K562 (cell line): ENCODE results near the gene FARSA. TPM values are rescaled to one million over a fixed set of nuclear protein-coding genes. Genes with fewer than 3 reads are reported as not detected.

Source experiments
- ATAC-seq: fragments of 200-7000 bp; cut with Tn5 transposase; 3 replicates; pipeline ENCODE4 v1.9.1; 2020; ENCODE audit warnings: moderate library complexity
- BruUV-seq: library from RNA; stranded (reverse); fragments of 400-500 nt; replicated peaks from 2 replicates; lab custom pipeline; 2021; lab: Mats Ljungman, UMichigan
- CTCF ChIA-PET: fragments of 300-600 bp; formaldehyde crosslinking; extraction: SDS; loops from one replicate; lab custom pipeline; 2021; ENCODE audit warnings: low intra/inter-chr PET ratio; lab: Yijun Ruan, JAX
- POLR2A ChIA-PET: fragments of 300-600, 350-650 bp; sonication (Branson Sonifier 250); formaldehyde crosslinking; extraction: SDS; loops from one replicate; lab custom pipeline; 2021; ENCODE audit warnings: antibody characterized with exemption, inconsistent platforms; lab: Yijun Ruan, JAX
- DNase-seq, 4 experiments: peaks; one replicate each; pipeline versions ENCODE4 v3.0.0 to v3.0.0-alpha.2; 2011 to 2018; ENCODE audit warnings: low spot score in 3 of 4, mixed read lengths in 3 of 4; ENCODE audit errors: extremely low read depth in 1 of 4
- FAIRE-seq: peaks from 2 replicates; lab custom pipeline; 2011; peaks lifted over from hg19 to GRCh38; lab: Jason Lieb, UNC
- H2AFZ ChIP-seq: 2 replicates; pipeline ENCODE4 v1.6.0; 2011; ENCODE audit warnings: low read depth, low read length, control low read depth, inconsistent platforms
- H3K27ac ChIP-seq: fragments of 200-600 bp; 3 replicates; pipeline ENCODE4 v1.8.0; 2011; ENCODE audit warnings: low read depth, mild to moderate bottlenecking, control low read depth, inconsistent platforms, low read length, moderate library complexity, mixed read lengths; ENCODE audit errors: extremely low read depth
- H3K27me3 ChIP-seq, 2 experiments: fragments of 300-600 bp in 1 of 2; 2 replicates in 1 of 2; 3 replicates in 1 of 2; pipeline versions ENCODE4 v1.6.0 to v1.8.0; 2011; ENCODE audit warnings: inconsistent platforms in 2 of 2, low read length in 2 of 2, mild to moderate bottlenecking in 1 of 2, mixed read lengths in 1 of 2, moderate library complexity in 1 of 2; ENCODE audit not compliant: control insufficient read depth in 2 of 2, insufficient read depth in 2 of 2
- H3K36me3 ChIP-seq: fragments of 300-600 bp; 3 replicates; pipeline ENCODE4 v1.8.0; 2011; ENCODE audit warnings: mild to moderate bottlenecking, low read length, inconsistent platforms; ENCODE audit not compliant: control insufficient read depth, insufficient read depth
- H3K4me1 ChIP-seq, 2 experiments: fragments of 200-600 bp in 1 of 2; replicated peaks in 1 of 2; 2 replicates in 1 of 2; 3 replicates in 1 of 2; pipeline versions ENCODE4 v1.5.1 to v1.8.0; 2011; ENCODE audit warnings: inconsistent platforms in 2 of 2, low read length in 2 of 2, mild to moderate bottlenecking in 1 of 2, mixed read lengths in 1 of 2, moderate library complexity in 1 of 2; ENCODE audit not compliant: control insufficient read depth in 2 of 2, insufficient read depth in 2 of 2
- H3K4me2 ChIP-seq: 2 replicates; pipeline ENCODE4 v1.6.1; 2011; ENCODE audit warnings: low read length, control low read depth, inconsistent platforms, mixed read lengths; ENCODE audit not compliant: insufficient read depth
- H3K4me3 ChIP-seq: fragments of 200-600 bp; sonication (generic), shearing (Covaris generic); 2 replicates; pipeline ENCODE4 v1.5.1; 2016; ENCODE audit warnings: control low read depth, inconsistent platforms
- H3K79me2 ChIP-seq: fragments of 200-600 bp; 3 replicates; pipeline ENCODE4 v1.8.0; 2011; ENCODE audit warnings: low read length, inconsistent platforms; ENCODE audit not compliant: control insufficient read depth, insufficient read depth
- H3K9ac ChIP-seq, 2 experiments: 2 replicates each; pipeline versions ENCODE4 v1.6.0 to v1.6.1; 2011; ENCODE audit warnings: low read depth in 2 of 2, low read length in 2 of 2, control low read depth in 1 of 2, inconsistent platforms in 1 of 2, mild to moderate bottlenecking in 1 of 2, mixed read lengths in 1 of 2; ENCODE audit not compliant: insufficient read depth in 1 of 2
- H3K9me1 ChIP-seq: one replicate; pipeline ENCODE4 v1.6.0; 2011; ENCODE audit warnings: inconsistent platforms, mild to moderate bottlenecking, low read length, moderate library complexity; ENCODE audit not compliant: control insufficient read depth, insufficient read depth
- H3K9me3 ChIP-seq: replicated peaks from 2 replicates; pipeline ENCODE4 v1.5.1; 2011; ENCODE audit warnings: low read depth, low read length, inconsistent platforms; ENCODE audit not compliant: control insufficient read depth, insufficient read depth
- H4K20me1 ChIP-seq: replicated peaks from 2 replicates; pipeline ENCODE4 v1.6.1; 2011; ENCODE audit warnings: low read length, inconsistent platforms, mixed read lengths; ENCODE audit not compliant: control insufficient read depth, insufficient read depth
- BRCA1 ChIP-seq, 2 experiments: fragments of 450-650 bp in 1 of 2; sonication (generic) in 1 of 2; formaldehyde crosslinking in 1 of 2; IDR thresholded peaks; 2 replicates each; pipeline versions ENCODE4 v1.5.0 to v1.6.1; 2017 to 2020; ENCODE audit warnings: mild to moderate bottlenecking in 1 of 2, missing genetic modification reagents in 1 of 2
- CXXC5 ChIP-seq: fragments of 250-450 bp; sonication (Bioruptor Pico); IDR thresholded peaks from 2 replicates; pipeline ENCODE4 v1.8.0; 2022; ENCODE audit warnings: inconsistent platforms, mild to moderate bottlenecking, moderate library complexity
- FOXM1 ChIP-seq, 2 experiments: fragments of 450-650 bp in 1 of 2; sonication (generic) in 1 of 2; formaldehyde crosslinking in 1 of 2; IDR thresholded peaks; 2 replicates each; pipeline versions ENCODE4 v1.6.1 to v1.9.0; 2017 to 2022; ENCODE audit warnings: low read depth in 2 of 2, mild to moderate bottlenecking in 2 of 2, missing genetic modification reagents in 1 of 2, moderate library complexity in 1 of 2
- HEY1 ChIP-seq: fragments of 250-450 bp; sonication (Bioruptor Pico); IDR thresholded peaks from 2 replicates; pipeline ENCODE4 v1.5.0; 2020; ENCODE audit warnings: mild to moderate bottlenecking, moderate library complexity, borderline replicate concordance
- JUN ChIP-seq, 2 experiments: sonication (generic) in 1 of 2; formaldehyde crosslinking in 1 of 2; IDR thresholded peaks; 2 replicates each; pipeline versions ENCODE4 v1.6.1 to v1.8.0; 2012 to 2022; ENCODE audit warnings: borderline replicate concordance in 2 of 2, mild to moderate bottlenecking in 2 of 2, improper control_type of control experiment in 1 of 2, low read depth in 1 of 2, low read length in 1 of 2, missing genetic modification reagents in 1 of 2
- KLF6 ChIP-seq: fragments of 250-450 bp; sonication (Bioruptor Pico); IDR thresholded peaks from 2 replicates; pipeline ENCODE4 v1.4.0; 2020; ENCODE audit warnings: mild to moderate bottlenecking, moderate library complexity, borderline replicate concordance
- MBD2 ChIP-seq: sonication (generic); IDR thresholded peaks from 2 replicates; pipeline ENCODE4 v1.6.1; 2016; ENCODE audit warnings: low read depth, borderline replicate concordance
- MECOM ChIP-seq: fragments of 250-450 bp; sonication (Bioruptor Pico); IDR thresholded peaks from 2 replicates; pipeline ENCODE4 v1.8.0; 2022; ENCODE audit warnings: inconsistent platforms
- MEF2A ChIP-seq: IDR thresholded peaks from 2 replicates; pipeline ENCODE4 v1.6.1; 2011; ENCODE audit warnings: low read depth, mild to moderate bottlenecking, low read length, moderate library complexity; ENCODE audit not compliant: control insufficient read depth
- NFATC3 ChIP-seq: fragments of 450-650 bp; IDR thresholded peaks from 2 replicates; pipeline ENCODE4 v1.6.1; 2017; ENCODE audit warnings: mild to moderate bottlenecking
- POLR2AphosphoS5 ChIP-seq: IDR thresholded peaks from 2 replicates; pipeline ENCODE4 v1.6.1; 2011; ENCODE audit warnings: mild to moderate bottlenecking, low read depth, low read length, moderate library complexity; ENCODE audit not compliant: control insufficient read depth, insufficient read depth
- PRMT5 ChIP-seq: sonication (generic); formaldehyde crosslinking; IDR thresholded peaks from 2 replicates; pipeline ENCODE4 v1.5.0; 2020; ENCODE audit warnings: missing genetic modification reagents
- RAD21 ChIP-seq, 2 experiments: fragments of 250-450 bp in 1 of 2; fragments of 450-650 bp in 1 of 2; sonication (Bioruptor Pico) in 1 of 2; formaldehyde crosslinking in 1 of 2; IDR thresholded peaks in 1 of 2; conservative IDR thresholded peaks in 1 of 2; 2 replicates each; pipeline versions ENCODE4 v1.4.0 to v1.8.0; 2020 to 2022; ENCODE audit warnings: mild to moderate bottlenecking in 2 of 2, moderate library complexity in 1 of 2
- STAT5A ChIP-seq: IDR thresholded peaks from 2 replicates; pipeline ENCODE4 v1.6.1; 2012; ENCODE audit warnings: low read length, inconsistent platforms, borderline replicate concordance
- ZKSCAN3 ChIP-seq: fragments of 250-450 bp; sonication (Bioruptor Pico); IDR thresholded peaks from 2 replicates; pipeline ENCODE4 v1.4.0; 2020
- ZNF311 ChIP-seq: fragments of 250-450 bp; sonication (Bioruptor Pico); IDR thresholded peaks from 2 replicates; pipeline ENCODE4 v1.4.0; 2020; ENCODE audit warnings: mild to moderate bottlenecking, moderate library complexity
- ZNF76 ChIP-seq: fragments of 250-450 bp; sonication (Bioruptor Pico); IDR thresholded peaks from 2 replicates; pipeline ENCODE4 v1.4.0; 2020; ENCODE audit warnings: mild to moderate bottlenecking, moderate library complexity, borderline replicate concordance
- ZSCAN29 ChIP-seq: fragments of 450-650 bp; IDR thresholded peaks from 2 replicates; pipeline ENCODE4 v1.6.1; 2017
- WGBS: fragments of 100-300 bp; shearing (Covaris generic); methylation state at CpG from one replicate; pipeline ENCODE4 v1.1.6; 2016; ENCODE audit warnings: low coverage, mixed read lengths; ENCODE audit not compliant: insufficient coverage; ENCODE audit errors: missing lambda C conversion rate; 5-methylcytosine and 5-hydroxymethylcytosine counted together
- in situ Hi-C: fragments of 300-500 bp; cut with MboI; formaldehyde crosslinking; loops from 4 replicates; pipeline ENCODE4 v1.15.0; 2018; ENCODE audit warnings: inconsistent platforms, mixed read lengths
- intact Hi-C: fragments of 100-400 bp; cut with micrococcal nuclease; formaldehyde crosslinking; loops from 2 replicates; pipeline ENCODE4 v1.14.2; 2022
- polyA plus RNA-seq, 8 experiments: library from polyadenylated mRNA; depleted of rRNA in 4 of 8; stranded (reverse) in 5 of 8; unstranded in 3 of 8; fragments of >200 nt; fragmentation: Nextera tagmentation in 2 of 8; fragmentation: Illumina TruSeq in 1 of 8; extraction: Ambion mirVana in 2 of 8; extraction: Trizol in 1 of 8; gene quantifications; 2 replicates each; pipeline versions ENCODE4 v1.2.1 to v1.2.3, GENCODE V29; 2011 to 2014; ENCODE audit warnings: inconsistent platforms in 1 of 8, missing spikeins in 1 of 8
- total RNA-seq, 7 experiments: library from RNA; depleted of rRNA in 6 of 7; stranded (reverse); fragments of >200 nt in 6 of 7; fragmentation: Illumina TruSeq in 2 of 7; extraction: Trizol in 2 of 7; gene quantifications; 2 replicates each; pipeline versions ENCODE4 v1.2.1 to v1.2.3, GENCODE V29; 2011 to 2021; ENCODE audit warnings: low replicate concordance in 1 of 7
- TF ChIP-seq, protein P1 (sequence below): sonication (generic); formaldehyde crosslinking; IDR thresholded peaks from 2 replicates; pipeline ENCODE4 v1.9.0; 2022; ENCODE audit warnings: mild to moderate bottlenecking, missing genetic modification reagents
- TF ChIP-seq, protein P2 (sequence below): fragments of 250-450 bp; sonication (Bioruptor Pico); IDR thresholded peaks from 2 replicates; pipeline ENCODE4 v1.5.0; 2021

FARSA gene
- total and polyA plus RNA-seq, 9 of the 15 experiments (the other 6 are each of a cell fraction or from before 2014, with no cell fraction given), result 25.2 to 237 (median 89.6) TPM

DNA sequence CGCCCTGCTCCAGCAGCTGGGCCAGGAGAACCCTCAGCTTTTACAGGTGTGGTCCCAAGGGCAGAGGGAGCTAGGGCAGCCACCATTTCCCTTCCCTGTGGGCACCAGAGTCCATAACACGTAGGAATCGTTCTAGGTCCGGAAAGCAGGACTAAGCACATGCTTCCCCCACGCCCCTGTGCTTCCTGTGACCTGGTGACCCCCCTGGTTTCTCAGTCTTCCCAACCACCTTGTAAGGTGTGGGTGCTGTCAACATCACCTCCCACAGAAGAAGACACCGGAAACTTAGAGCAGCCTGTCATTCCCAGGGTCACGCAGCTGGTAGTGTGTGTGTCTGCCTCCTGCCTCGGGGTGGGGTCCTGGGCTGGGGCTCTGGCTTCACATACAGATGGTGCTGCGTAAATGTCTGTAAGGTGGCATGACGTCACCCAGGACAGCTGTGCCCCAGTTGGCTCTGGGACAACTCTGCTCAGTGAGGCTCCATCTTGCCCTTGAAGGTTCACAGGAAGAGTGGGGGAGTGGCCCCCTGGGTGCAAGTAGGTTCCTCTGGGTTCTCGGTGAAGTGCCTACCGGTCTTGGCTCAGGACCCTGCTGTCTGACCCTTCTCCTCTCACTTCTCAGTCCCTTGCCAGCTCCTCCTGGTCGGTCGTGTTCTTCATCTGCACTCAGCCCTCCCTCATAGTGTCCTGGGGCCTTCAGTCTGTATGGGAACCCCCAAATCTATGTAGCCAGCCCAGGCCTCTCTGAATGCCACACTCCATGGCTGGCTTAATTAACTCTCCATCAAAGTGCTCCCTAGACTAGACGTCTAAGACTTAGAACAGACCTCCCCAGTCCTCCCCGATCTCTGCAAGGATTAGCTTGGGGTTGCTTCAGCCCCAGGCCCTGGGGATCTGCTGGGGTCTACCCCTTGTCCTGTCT, 16.1 kb upstream of the FARSA start:
- no peak for FAIRE-seq
- ChIA-PET CTCF (no interaction called here), POLR2A (interaction anchor here (1.0 kb wide), 1 partner anchor 109 kb away, joined by 3 read pairs; no protein-coding TSS in a partner anchor)
- no peak overlapping the region for H3K4me3 ChIP-seq
- WGBS, result 94% methylated on average over 15 of the region's 16 CpGs
- no peak for DNase-seq
- H3K27me3 ChIP-seq, result no peaks in the 10 kb centered on the region
- peaks cover 78% of the 10 kb centered on the region for H3K36me3 ChIP-seq
- ATAC-seq, result no peak
- peak overlapping the region in 1 of 2 experiments; percentile 39; a peak in 2 of 4 replicates for H3K9ac ChIP-seq
- in situ Hi-C loops, result no loop called here
- H3K9me3 ChIP-seq, result no peaks in the 10 kb centered on the region
- no peak overlapping the region for H3K4me2 ChIP-seq
- H3K9me1 ChIP-seq, result peaks cover 5% of the 10 kb centered on the region
- no TSS peak for BruUV-seq
- H3K4me1 ChIP-seq, result peaks cover 11 to 40% of the 10 kb centered on the region in 2 experiments; a peak in 4 of 5 replicates
- H3K27ac ChIP-seq, result no peak overlapping the region
- intact Hi-C loops, result no loop called here
- H3K79me2 ChIP-seq, result peaks cover 57% of the 10 kb centered on the region
- H2AFZ ChIP-seq, result no peak overlapping the region
- H4K20me1 ChIP-seq, result no peaks in the 10 kb centered on the region; the same call in 1 of the 2 replicates
- TF ChIP-seq POLR2AphosphoS5 (0 out of 2 replicates have a peak, but pooled peaks have one; percentile 19), FOXM1 (IDR thresholded peaks at IDR 0.05; ENCODE audit: low read depth) (no peak), FOXM1 (CRISPR knock-in tag; IDR thresholded peaks at IDR 0.05; ENCODE audit: low read depth) (no peak), RAD21 (CRISPR knock-in tag; conservative IDR thresholded peaks at IDR 0.05 in 1 of 2, IDR thresholded peaks at IDR 0.05 in 1 of 2) (no peak), PRMT5 (CRISPR knock-in tag) (no peak), CXXC5 (CRISPR knock-in tag) (no peak), MBD2 (no peak), STAT5A (no peak), BRCA1 (IDR thresholded peaks at IDR 0.05) (no peak), BRCA1 (CRISPR knock-in tag; IDR thresholded peaks at IDR 0.05) (no peak), ZNF76 (CRISPR knock-in tag) (no peak), ZNF311 (CRISPR knock-in tag) (no peak), KLF6 (CRISPR knock-in tag) (no peak), JUN (IDR thresholded peaks at IDR 0.05; ENCODE audit: borderline replicate concordance, low read depth, low read length) (no peak), JUN (CRISPR knock-in tag; IDR thresholded peaks at IDR 0.05; ENCODE audit: borderline replicate concordance) (no peak), ZKSCAN3 (no peak), HEY1 (no peak), MECOM (CRISPR knock-in tag) (no peak), NFATC3 (no peak), ZSCAN29 (no peak), MEF2A (no peak)
- TF ChIP-seq, protein P1, sequence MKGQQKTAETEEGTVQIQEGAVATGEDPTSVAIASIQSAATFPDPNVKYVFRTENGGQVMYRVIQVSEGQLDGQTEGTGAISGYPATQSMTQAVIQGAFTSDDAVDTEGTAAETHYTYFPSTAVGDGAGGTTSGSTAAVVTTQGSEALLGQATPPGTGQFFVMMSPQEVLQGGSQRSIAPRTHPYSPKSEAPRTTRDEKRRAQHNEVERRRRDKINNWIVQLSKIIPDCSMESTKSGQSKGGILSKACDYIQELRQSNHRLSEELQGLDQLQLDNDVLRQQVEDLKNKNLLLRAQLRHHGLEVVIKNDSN (CRISPR knock-in tag), result peak; percentile 10; the same call in 1 of the 2 replicates
- TF ChIP-seq, protein P2, sequence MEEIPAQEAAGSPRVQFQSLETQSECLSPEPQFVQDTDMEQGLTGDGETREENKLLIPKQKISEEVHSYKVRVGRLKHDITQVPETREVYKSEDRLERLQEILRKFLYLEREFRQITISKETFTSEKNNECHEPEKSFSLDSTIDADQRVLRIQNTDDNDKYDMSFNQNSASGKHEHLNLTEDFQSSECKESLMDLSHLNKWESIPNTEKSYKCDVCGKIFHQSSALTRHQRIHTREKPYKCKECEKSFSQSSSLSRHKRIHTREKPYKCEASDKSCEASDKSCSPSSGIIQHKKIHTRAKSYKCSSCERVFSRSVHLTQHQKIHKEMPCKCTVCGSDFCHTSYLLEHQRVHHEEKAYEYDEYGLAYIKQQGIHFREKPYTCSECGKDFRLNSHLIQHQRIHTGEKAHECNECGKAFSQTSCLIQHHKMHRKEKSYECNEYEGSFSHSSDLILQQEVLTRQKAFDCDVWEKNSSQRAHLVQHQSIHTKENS (CRISPR knock-in tag), result no peak
